HCT116 (cell line): ENCODE data around the gene PDE4DIP.
"Not testable (repeated sequence)": the region's sequence is repeated elsewhere in the genome, so short reads cannot be mapped to it uniquely, and the experiment has no call there.

Experiments
- CTCF ChIP-seq, 3 experiments: fragments of 200-600 bp in 1 of 3; sonication (generic) in 1 of 3; IDR thresholded peaks in 2 of 3; conservative IDR thresholded peaks in 1 of 3; 2 replicates each; pipeline ENCODE4 v1.5.1; 2012 to 2017; ENCODE audit warnings: low read depth in 2 of 3, low read length in 2 of 3, antibody characterized with exemption in 1 of 3, borderline replicate concordance in 1 of 3, control low read depth in 1 of 3, mild to moderate bottlenecking in 1 of 3, mixed read lengths in 1 of 3, mixed run types in 1 of 3, moderate library complexity in 1 of 3; ENCODE audit not compliant: insufficient read depth in 1 of 3
- EGR1 ChIP-seq: IDR thresholded peaks from 2 replicates; pipeline ENCODE4 v1.6.1; 2012; ENCODE audit warnings: low read depth
- EZH2 ChIP-seq: fragments of 200-600 bp; sonication (generic); IDR thresholded peaks from 2 replicates; pipeline ENCODE4 v1.6.1; 2017; ENCODE audit warnings: antibody characterized with exemption, mixed run types
- EZH2phosphoT487 ChIP-seq: fragments of 200-600 bp; IDR thresholded peaks from 2 replicates; pipeline ENCODE4 v1.6.1; 2018; ENCODE audit warnings: antibody characterized with exemption, borderline replicate concordance
- POLR2A ChIP-seq: IDR thresholded peaks from 2 replicates; pipeline ENCODE4 v1.7.0; 2011; ENCODE audit warnings: borderline replicate concordance; ENCODE audit not compliant: insufficient read depth, insufficient read length; ENCODE audit errors: extremely low read depth
- POLR2AphosphoS5 ChIP-seq: IDR thresholded peaks from 2 replicates; pipeline ENCODE4 v1.6.1; 2011; ENCODE audit warnings: mild to moderate bottlenecking, low read depth, low read length, moderate library complexity
- RAD21 ChIP-seq: IDR thresholded peaks from 2 replicates; pipeline ENCODE4 v1.6.1; 2012; ENCODE audit warnings: low read depth, mild to moderate bottlenecking
- REST ChIP-seq: IDR thresholded peaks from 2 replicates; pipeline ENCODE4 v1.6.1; 2012; ENCODE audit warnings: low read depth
- SIN3A ChIP-seq: IDR thresholded peaks from 2 replicates; pipeline ENCODE4 v1.6.1; 2012; ENCODE audit warnings: low read depth
- SP1 ChIP-seq: IDR thresholded peaks from 2 replicates; pipeline ENCODE4 v1.6.1; 2012; ENCODE audit warnings: low read depth
- YY1 ChIP-seq: IDR thresholded peaks from 2 replicates; pipeline ENCODE4 v1.6.1; 2011; ENCODE audit warnings: low read length, low read depth, moderate library complexity, mild to moderate bottlenecking; ENCODE audit not compliant: insufficient replicate concordance; ENCODE audit errors: extremely low read depth
- ZFX ChIP-seq: fragments of 450-650 bp; IDR thresholded peaks from 2 replicates; pipeline ENCODE4 v1.6.1; 2017

- TF ChIP-seq POLR2AphosphoS5; REST; SP1; POLR2A; CTCF (IDR thresholded peaks at IDR 0.05 in 2 of 3, conservative IDR thresholded peaks at IDR 0.05 in 1 of 3; ENCODE audit: borderline replicate concordance in 1 of 3, insufficient read depth in 1 of 3, low read depth in 2 of 3, low read length in 2 of 3); YY1; EZH2phosphoT487; RAD21; ZFX; EZH2; EGR1; SIN3A: not testable (repeated sequence)
Measured at GRCh38 chr1:148958343-148958742, 114.1 kb downstream of the PDE4DIP start.
